NCI-H1930 (cell line): ENCODE measurements around the gene PRKAR2A.

Source experiments
- DNase-seq, 2 experiments: peaks; one replicate each; lab custom pipeline; 2025; lab: John Stamatoyannopoulos, UW

PRKAR2A gene

DNA sequence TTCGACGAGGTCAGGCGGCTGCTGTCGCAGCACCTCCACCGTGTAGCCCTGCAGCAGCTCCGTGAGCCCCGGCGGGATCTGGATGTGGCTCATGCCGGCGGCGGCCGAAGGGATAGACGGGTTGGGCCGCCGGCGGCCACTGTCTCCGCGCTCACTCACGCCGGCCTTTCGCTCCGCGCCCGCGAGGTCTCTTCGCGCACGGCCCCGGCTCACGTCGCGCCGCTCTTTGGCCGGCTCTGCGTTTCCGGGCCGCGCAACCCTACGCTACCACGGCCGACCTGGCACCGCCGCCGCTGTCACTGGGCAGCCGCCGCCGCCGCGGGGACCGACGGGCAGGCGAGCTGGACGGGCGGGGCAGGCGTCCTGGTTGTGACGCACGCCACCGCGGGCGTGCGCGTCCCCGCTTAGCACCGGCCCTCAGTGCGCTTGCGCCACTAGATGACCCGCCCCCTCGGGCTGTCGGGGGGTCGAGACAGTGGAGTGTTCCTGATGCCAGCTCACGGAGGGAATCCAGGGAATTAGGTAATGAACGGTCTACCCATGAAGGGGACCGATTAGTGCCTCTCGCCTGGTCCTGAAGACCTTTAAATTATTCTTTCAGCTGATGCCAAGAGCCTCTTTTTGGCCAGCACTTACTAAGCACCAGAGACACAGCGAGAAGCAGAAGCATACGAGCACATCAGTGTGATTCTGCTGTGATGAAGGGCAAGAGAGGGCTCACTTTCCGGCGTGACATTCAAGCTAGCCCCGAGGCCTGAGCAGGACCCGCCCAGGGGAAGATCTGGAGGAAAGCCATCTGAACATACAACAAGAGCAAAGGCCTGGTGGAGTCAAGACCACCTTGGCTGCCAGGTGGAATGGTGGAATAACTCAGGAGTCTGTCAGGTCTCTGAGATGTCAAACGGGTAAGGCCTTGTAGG is at the start of gene PRKAR2A:
PRKAR2A (minus strand) TSS at position 371 of the 920 bp plus-strand sequence; CDS start at position 93, 278 bp downstream.
- peak; percentile 72 to 76 for DNase-seq

GRCh38 chr3:48896936-48897335 is 49.3 kb upstream of the PRKAR2A start:
- no peak for DNase-seq

DNA sequence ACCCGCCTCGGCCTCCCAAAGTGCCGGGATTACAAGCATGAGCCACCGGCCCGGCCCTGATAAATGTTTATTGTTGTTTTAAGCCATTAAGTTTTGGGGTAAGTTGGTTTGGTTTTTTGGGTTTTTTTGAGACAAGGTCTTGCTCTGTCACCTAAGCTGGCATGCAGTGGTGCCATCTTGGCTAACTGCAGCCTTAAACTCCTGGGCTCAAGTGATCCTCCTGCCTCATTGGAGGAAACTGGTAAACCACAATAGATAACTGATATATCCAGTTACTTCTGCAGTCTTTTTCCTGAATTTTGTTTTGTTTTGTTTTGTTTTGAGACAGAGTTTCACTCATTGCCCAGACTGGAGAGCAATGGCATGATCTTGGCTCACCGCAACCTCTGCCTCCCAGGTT is 46.8 kb upstream of the PRKAR2A start:
- DNase-seq, result no peak

- no peak for DNase-seq
Measured at GRCh38 chr3:48891606-48892005, 43.9 kb upstream of the PRKAR2A start.

GRCh38 chr3:48885753-48886152 is 38.1 kb upstream of the PRKAR2A start:
- no peak for DNase-seq

GRCh38 chr3:48881652-48882114 is 34.0 kb upstream of the PRKAR2A start:
- DNase-seq, result no peak

DNA sequence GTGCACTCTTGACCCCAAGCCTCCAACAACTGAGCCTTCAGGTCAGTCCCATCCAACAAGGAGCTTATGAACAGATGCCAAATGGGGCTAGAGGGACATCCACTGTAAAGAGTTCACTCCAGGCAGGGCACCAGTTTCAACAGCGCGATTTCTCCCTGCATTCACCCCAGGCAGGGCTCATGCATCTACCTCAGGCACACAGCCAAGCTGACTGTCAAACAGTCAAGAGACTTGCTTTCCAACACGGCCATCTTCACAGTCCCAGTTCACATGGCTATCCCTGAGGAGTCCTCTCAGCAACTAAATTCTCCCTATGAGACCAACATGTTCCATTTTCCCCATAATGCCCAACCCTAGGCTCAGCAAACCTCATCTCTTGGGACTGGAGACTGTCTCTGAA is 33.3 kb upstream of the PRKAR2A start:
- no peak for DNase-seq

- no peak for DNase-seq
Measured at GRCh38 chr3:48879994-48880377, 32.3 kb upstream of the PRKAR2A start.

GRCh38 chr3:48879307-48879993 is 31.8 kb upstream of the PRKAR2A start:
- no peak for DNase-seq

- DNase-seq, result no peak
Measured at GRCh38 chr3:48877671-48878070, 30.0 kb upstream of the PRKAR2A start.

DNA sequence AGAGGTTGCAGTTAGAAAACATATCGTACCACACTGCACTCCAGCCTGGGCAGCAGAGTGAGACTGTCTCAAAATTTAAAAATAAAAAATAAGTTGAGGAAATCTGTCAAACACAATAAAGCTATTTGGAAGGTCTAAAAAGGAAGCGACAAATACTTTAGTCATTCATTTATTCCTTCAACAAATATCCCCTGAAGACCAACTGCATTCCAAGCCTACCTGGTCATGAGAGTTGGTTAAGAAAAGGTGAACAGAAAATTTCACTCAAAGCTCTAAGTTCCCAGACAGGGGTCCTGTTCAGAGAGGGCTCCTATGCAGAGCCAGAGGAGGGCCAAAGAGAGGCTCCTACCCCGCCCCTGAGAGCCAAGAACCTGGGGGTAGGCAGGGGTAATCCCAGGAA is 15.4 kb upstream of the PRKAR2A start:
- DNase-seq, result no peak

GRCh38 chr3:48859206-48859605 is 11.5 kb upstream of the PRKAR2A start:
- no peak for DNase-seq

DNA sequence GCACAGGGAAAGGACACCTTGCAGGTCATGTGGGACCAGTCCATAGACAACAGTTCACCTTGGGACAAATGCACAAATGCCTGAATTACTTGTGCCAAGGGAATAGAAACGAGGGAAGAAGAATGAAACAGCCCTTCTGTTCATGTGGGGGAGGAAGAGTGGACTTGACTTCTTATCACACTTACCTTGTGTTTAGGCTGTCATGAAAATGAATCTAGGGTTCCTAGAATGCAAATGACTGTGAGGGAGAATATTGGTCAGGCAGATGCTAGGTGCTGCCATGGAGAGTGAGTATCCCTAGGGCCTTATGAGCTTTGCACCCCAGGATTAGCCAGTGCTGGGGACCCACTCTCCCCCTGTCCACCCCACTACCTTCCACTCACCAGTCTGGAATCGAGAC is 11.0 kb upstream of the PRKAR2A start:
- no peak for DNase-seq

DNA sequence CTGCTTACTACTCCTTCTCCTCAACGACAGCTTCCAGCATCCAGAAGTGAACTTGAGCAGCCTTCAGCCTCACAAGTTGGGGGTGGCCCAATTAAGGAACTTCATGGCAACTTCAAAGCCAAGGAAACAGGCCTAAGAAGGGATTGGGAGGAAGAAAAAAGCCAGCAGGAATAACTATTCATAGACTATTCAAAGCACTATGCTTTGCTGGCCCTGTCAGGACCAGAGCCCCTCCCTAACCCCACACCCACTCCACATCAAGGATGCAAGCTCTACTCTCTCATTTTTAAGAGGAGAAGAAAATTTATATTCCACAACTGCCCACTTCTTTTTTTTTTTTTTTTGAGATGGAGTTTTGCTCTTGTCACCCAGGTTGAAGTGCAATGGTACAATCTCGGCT is 10.0 kb upstream of the PRKAR2A start:
- DNase-seq, result no peak

- DNase-seq, result no peak
Measured at GRCh38 chr3:48856469-48856868, 8.8 kb upstream of the PRKAR2A start.

DNA sequence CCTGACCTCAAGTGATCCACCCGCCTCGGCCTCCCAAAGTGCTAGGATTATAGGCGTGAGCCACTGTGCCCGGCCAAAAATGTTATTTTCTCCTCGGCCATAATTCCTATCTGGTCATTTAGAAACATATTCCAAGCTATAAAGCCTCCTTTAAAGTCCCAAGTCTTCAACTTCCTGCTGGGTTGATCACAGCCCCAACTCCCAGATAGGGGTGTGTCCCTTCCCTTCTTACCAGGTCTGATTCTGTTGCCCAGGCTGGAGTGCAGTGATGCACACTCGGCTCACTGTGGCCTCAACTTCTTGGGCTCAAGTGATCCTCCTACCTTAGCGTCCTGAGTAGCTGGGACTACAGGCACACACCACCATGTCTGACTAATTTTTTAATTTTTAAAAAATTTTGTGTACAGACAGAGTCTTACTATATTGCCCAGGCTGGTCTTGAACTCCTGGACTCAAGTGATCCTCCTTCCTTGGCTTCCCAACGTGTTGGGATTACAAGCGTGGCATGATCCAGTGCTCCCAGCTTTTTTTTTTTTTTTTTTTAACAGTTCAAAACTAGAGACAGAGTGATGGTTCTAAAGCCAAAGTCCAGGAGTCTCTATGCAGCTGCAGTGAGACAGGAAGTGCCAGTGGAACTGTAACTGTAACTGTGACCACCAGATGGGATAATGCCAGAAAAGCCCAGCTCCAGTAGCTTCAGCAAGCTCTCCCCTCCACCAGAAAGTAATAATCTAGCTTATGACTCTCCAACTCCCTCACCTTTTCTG is 8.2 kb upstream of the PRKAR2A start:
- DNase-seq, result no peak

DNA sequence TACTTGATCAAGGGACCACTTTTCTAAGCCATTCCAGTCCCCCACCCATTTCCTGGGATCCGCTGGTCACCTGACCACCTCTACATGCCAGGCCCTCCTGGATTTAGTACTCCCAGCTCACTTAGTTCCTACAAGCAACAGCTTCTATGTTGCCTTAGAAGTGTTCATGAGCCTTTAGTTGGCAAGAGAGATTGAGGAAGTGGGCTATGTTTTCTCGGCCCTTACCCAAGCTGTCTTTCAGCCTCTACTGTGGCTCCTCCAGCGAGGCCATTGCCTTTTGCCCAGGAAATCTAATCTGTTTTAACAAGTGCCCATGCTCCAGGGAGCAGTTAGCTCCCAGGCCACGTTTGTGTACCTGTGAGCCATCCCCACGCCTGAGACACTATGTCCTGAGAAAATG is 4.5 kb upstream of the PRKAR2A start:
- no peak for DNase-seq

GRCh38 chr3:48851407-48851806 is 3.7 kb upstream of the PRKAR2A start:
- no peak for DNase-seq

- no peak for DNase-seq
Measured at GRCh38 chr3:48848816-48849515, 1.3 kb upstream of the PRKAR2A start.

DNA sequence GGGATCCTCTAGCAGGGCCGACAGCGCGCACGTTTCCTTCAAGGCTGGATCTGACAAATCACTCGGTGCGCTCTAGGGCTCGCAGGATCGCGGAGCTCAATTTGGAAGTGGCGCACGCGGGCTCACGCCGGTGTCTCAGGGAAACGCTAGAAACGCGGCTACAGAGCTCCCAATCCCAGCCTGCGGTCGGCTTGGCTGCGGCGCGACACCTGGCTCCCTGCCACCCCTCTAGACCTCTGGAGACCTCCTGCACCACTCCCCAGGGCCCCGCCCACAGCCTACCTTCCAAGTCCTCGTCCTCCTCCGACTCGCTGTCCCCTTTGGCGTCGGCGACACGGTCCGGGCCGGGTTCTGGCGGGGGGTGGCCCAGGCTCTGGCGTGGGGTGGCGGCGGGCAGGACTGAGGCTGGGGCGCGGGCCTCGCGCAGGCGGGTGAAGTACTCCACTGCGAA is 596 bp downstream of the PRKAR2A start:
- peak; percentile 2 to 39 for DNase-seq

- DNase-seq, result no peak
Measured at GRCh38 chr3:48845170-48845569, 2.5 kb downstream of the PRKAR2A start.

- DNase-seq, result no peak
Measured at GRCh38 chr3:48837163-48837562, 10.5 kb downstream of the PRKAR2A start.
